Measurements from ENCODE around the gene FFAR3.

FFAR3 gene

GRCh38 chr19:35331551-35332214 is 26.6 kb upstream of the FFAR3 start:
- DNase-seq, result no peak

GRCh38 chr19:35332817-35333216 is 25.4 kb upstream of the FFAR3 start:
- peak; percentile 19 for DNase-seq

- DNase-seq, result no peak
These were observed 24.0 kb upstream of the FFAR3 start for GRCh38 chr19:35334144-35334753.

GRCh38 chr19:35336166-35336955 is 21.9 kb upstream of the FFAR3 start:
- no peak for DNase-seq

- no peak for DNase-seq
These were observed 20.9 kb upstream of the FFAR3 start for GRCh38 chr19:35337097-35337983.

GRCh38 chr19:35337984-35338296 is 20.3 kb upstream of the FFAR3 start:
- DNase-seq, result no peak

GRCh38 chr19:35340431-35340830 is 17.8 kb upstream of the FFAR3 start:
- DNase-seq, result no peak

- DNase-seq, result no peak
These were observed 17.3 kb upstream of the FFAR3 start for GRCh38 chr19:35341006-35341405.

GRCh38 chr19:35341565-35342225 is 16.6 kb upstream of the FFAR3 start:
- DNase-seq, result no peak

GRCh38 chr19:35342430-35342829 is 15.8 kb upstream of the FFAR3 start:
- no peak for DNase-seq

- no peak for DNase-seq
These were observed 13.7 kb upstream of the FFAR3 start for GRCh38 chr19:35344511-35345031.

- DNase-seq, result no peak
These were observed 12.6 kb upstream of the FFAR3 start for GRCh38 chr19:35345671-35346111.

GRCh38 chr19:35346193-35347052 is 11.8 kb upstream of the FFAR3 start:
- DNase-seq, result peak; percentile 74

- peak; percentile 45 for DNase-seq
These were observed 10.9 kb upstream of the FFAR3 start, which contains the start of gene FFAR1 for GRCh38 chr19:35347171-35347929. TSS of gene FFAR1 (plus strand) at chr19:35347902. CDS start at chr19:35351552, 3,650 bp downstream.

GRCh38 chr19:35347930-35348298 is 10.3 kb upstream of the FFAR3 start:
- no peak for DNase-seq

GRCh38 chr19:35348911-35349611 is 9.2 kb upstream of the FFAR3 start:
- no peak for DNase-seq

GRCh38 chr19:35349614-35350521 is 8.4 kb upstream of the FFAR3 start:
- DNase-seq, result no peak

- DNase-seq, result no peak
These were observed 7.7 kb upstream of the FFAR3 start for GRCh38 chr19:35350591-35350990.

Data from stimulated activated CD4-positive, alpha-beta T cell treated with anti-CD3 and anti-CD28 coated beads, Interleukin-4, amount 100 ng/mL, for 1 hour (primary cell).